ENCODE data around the gene FGGY.

Gene FGGY

DNA sequence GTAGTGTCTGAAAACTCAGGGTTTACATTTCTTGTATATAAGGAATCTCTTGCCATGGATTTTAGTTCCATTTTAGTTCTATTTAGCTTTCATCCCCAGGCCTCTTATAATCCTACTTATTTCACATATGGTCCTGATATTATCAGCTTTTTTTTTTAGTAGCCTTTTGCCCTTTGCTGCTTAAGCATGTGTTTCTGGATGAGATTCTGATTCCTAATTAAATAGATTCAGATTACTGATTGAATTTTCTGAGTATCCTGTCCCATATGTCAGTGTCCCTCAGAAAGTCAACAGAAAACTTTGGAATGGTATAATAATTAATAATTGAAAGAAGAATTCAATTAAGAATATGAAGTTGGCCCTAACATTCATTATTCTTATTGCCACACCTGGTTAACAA is 383.1 kb downstream of the FGGY start:
- ChIA-PET CTCF (interaction anchor here (0.9 to 2.1 kb wide), 5 partner anchors 10 to 68 kb away, joined by 3 to 6 read pairs (median 3); no protein-coding TSS in a partner anchor), POLR2A (no interaction called here)
- TF ChIP-seq, protein P1, sequence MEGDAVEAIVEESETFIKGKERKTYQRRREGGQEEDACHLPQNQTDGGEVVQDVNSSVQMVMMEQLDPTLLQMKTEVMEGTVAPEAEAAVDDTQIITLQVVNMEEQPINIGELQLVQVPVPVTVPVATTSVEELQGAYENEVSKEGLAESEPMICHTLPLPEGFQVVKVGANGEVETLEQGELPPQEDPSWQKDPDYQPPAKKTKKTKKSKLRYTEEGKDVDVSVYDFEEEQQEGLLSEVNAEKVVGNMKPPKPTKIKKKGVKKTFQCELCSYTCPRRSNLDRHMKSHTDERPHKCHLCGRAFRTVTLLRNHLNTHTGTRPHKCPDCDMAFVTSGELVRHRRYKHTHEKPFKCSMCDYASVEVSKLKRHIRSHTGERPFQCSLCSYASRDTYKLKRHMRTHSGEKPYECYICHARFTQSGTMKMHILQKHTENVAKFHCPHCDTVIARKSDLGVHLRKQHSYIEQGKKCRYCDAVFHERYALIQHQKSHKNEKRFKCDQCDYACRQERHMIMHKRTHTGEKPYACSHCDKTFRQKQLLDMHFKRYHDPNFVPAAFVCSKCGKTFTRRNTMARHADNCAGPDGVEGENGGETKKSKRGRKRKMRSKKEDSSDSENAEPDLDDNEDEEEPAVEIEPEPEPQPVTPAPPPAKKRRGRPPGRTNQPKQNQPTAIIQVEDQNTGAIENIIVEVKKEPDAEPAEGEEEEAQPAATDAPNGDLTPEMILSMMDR (IDR thresholded peaks at IDR 0.05; ENCODE audit: control extremely low read depth, extremely low read depth, low read depth, missing control alignments) = no peak
- no peak for DNase-seq (ENCODE audit: extremely low spot score)

DNA sequence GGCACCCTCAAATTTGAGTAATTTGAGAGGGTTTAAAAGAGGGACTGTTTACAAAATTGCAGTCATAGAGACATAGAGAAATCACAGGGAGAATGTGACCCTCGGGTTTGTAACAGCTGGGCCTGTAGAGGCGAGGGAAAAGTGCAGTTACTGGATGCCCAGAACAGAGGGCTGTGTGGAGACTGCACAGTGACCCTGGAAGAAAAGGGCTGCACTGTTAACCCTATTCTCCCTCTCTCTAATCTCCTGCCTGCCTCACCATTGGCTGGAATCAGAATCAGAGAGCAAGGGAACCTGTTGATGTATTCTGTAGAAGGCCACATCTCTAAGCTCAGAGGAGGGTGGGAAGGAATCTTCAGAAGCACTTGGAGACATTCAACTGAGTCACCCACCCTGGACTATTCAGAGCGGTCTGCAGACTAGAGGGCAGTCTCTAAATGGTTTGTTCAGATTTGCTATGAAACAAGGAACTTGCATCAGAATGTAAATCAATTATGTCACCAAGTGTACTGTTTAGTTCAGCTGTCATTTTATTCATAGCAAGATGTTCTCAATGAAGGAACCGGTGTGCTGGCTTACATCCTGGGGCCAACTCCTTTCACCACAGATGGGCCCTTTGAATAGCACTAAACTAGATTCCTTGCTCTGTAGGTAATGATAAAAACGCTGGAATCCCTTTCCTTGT is 385.6 kb downstream of the FGGY start:
- ChIA-PET CTCF (interaction anchor here (0.8 kb wide), 1 partner anchor 16 kb away, joined by 3 read pairs; no protein-coding TSS in a partner anchor), POLR2A (no interaction called here)
- DNase-seq (ENCODE audit: extremely low spot score) = no peak
- TF ChIP-seq, protein P1 (IDR thresholded peaks at IDR 0.05; ENCODE audit: control extremely low read depth, extremely low read depth, low read depth, missing control alignments) = no peak

DNA sequence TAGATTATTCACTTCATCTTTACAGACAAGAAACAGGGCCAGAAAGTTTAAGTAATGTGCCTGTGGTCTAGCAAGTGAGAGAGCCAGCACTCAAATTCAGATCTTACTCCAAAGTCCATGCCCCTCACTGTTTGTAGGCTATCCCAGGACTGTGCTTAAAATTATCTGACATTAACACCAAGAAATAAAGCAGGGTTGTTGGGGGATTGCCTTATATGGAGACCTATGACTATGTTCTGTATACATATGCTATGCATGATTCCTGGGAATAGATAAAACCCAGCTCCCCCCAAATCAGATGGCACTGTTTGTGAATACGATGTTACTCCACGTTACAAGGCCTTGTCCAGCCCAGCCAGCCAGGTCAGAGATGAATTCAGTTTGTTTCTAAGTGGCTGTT is 386.3 kb downstream of the FGGY start:
- ChIA-PET CTCF (interaction anchor here (1.6 kb wide), 1 partner anchor 69 kb away, joined by 3 read pairs; no protein-coding TSS in a partner anchor), POLR2A (no interaction called here)
- DNase-seq (ENCODE audit: extremely low spot score) = no peak
- TF ChIP-seq, protein P1 (IDR thresholded peaks at IDR 0.05; ENCODE audit: control extremely low read depth, extremely low read depth, low read depth, missing control alignments) = no peak

DNA sequence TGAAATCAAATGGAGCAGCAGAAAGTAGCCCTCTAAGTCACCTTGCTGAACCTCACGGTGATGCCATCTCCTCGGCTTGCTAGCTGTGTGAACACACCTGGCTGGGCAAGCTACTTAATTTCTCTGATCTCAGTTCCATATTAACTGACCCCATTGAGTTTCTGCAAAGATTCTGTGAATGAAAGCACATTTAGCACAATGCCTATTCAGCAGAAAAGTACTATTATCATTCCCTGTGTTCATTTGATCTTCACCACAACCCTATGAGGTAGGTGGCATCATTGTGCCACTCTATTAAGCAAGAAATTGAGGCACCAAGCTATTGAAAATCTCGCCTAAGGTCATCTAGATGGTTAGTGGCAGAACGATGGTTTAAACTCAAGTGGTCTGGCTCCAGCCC is 387.8 kb downstream of the FGGY start:
- no peak for DNase-seq (ENCODE audit: extremely low spot score)
- TF ChIP-seq, protein P1 (IDR thresholded peaks at IDR 0.05; ENCODE audit: control extremely low read depth, extremely low read depth, low read depth, missing control alignments) = no peak
- CTCF ChIA-PET = interaction anchor here (0.9 to 2.4 kb wide), 6 partner anchors 8 to 67 kb away, joined by 3 to 12 read pairs (median 4); no protein-coding TSS in a partner anchor
- POLR2A ChIA-PET = no interaction called here

DNA sequence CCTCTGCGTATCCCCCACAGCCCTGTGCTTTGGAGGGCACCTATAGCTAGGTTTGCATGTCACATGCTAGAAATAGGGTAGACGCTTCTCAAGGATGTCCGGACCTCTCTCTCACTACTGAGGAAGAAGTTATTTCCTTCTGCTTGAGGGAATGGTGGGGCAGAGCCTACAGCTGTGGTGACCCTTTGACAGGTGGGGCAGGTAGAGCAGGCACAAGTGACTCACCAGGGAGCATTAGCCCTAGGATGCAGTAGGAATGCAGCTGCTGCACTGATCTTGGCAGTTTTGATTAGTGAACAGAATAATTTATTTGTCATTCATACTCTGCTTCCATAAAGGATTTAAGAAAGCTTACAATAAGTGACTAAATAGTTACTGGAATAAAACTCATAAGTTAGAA is 388.2 kb downstream of the FGGY start:
- TF ChIP-seq, protein P1 (IDR thresholded peaks at IDR 0.05; ENCODE audit: control extremely low read depth, extremely low read depth, low read depth, missing control alignments) = no peak
- DNase-seq (ENCODE audit: extremely low spot score) = no peak
- ChIA-PET POLR2A (no interaction called here), CTCF (interaction anchor here (1.0 to 2.4 kb wide), 4 partner anchors 8 to 18 kb away, joined by 3 to 12 read pairs (median 4); no protein-coding TSS in a partner anchor)

DNA sequence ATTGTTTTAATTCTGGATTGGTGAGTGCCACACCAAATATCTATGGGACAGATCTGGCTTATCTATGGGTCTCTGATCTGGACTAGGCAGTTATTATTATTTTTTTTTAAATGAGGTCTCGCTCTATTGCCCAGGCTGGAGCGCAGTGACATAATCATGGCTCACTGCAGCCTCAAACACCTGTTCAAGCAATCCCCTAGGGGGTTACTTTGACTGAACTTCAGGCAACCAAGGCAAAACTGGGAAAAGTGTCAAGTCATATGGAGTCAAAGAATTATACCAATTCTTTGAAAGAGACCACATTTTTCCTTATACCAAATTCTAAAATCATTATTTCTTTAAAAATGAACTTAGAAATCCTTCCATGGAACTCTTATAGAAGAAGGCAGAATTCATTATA is 388.8 kb downstream of the FGGY start:
- ChIA-PET CTCF (interaction anchor here (1.3 to 2.4 kb wide), 3 partner anchors 9 to 15 kb away, joined by 3 to 12 read pairs (median 4); no protein-coding TSS in a partner anchor), POLR2A (no interaction called here)
- no peak for DNase-seq (ENCODE audit: extremely low spot score)
- TF ChIP-seq, protein P1 (IDR thresholded peaks at IDR 0.05; ENCODE audit: control extremely low read depth, extremely low read depth, low read depth, missing control alignments) = no peak
